Measurements from ENCODE around the gene XBP1. TPM values are rescaled to one million over a fixed set of nuclear protein-coding genes. Genes with fewer than 3 reads are reported as not detected.
"Not testable (repeated sequence)": the region's sequence is repeated elsewhere in the genome, so short reads cannot be mapped to it uniquely, and the experiment has no call there.

The XBP1 gene
- polyA plus RNA-seq, 1 of the 3 experiments (the other 2 are of a cell fraction) = 55.6 TPM

DNA sequence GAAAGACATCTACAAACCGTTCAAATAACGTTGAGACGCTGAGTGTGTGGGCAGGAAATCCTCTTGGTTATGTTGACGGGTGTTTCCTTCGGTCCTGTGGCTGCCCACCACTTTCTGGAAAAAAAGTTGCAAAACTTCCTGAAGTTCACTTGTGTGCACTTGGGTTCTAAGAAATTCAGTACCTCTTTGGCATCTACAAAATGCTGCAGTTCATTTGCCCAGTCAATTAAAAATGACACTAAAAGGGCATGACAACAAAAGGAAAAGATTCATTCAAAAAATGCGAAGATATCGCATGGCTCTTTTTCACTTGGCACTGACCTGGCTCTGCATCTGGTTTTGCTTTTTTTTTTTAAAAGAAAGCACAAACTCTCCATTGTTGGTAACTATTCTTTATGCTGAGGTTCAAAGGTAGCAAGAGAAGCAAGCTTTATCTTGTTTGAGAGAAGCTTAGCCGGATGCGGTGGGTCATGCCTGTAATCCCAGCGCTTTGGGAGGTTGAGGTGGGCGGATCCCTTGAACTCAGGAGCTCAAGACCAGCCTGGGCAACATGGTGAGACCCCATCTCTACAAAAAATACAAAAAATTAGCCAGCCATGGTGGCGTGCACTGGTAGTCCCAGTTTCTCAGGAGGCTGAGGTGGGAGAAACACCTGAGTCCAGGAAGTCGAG lies 10.6 kb upstream of the XBP1 start (continued):
- TF ChIP-seq, protein P1, sequence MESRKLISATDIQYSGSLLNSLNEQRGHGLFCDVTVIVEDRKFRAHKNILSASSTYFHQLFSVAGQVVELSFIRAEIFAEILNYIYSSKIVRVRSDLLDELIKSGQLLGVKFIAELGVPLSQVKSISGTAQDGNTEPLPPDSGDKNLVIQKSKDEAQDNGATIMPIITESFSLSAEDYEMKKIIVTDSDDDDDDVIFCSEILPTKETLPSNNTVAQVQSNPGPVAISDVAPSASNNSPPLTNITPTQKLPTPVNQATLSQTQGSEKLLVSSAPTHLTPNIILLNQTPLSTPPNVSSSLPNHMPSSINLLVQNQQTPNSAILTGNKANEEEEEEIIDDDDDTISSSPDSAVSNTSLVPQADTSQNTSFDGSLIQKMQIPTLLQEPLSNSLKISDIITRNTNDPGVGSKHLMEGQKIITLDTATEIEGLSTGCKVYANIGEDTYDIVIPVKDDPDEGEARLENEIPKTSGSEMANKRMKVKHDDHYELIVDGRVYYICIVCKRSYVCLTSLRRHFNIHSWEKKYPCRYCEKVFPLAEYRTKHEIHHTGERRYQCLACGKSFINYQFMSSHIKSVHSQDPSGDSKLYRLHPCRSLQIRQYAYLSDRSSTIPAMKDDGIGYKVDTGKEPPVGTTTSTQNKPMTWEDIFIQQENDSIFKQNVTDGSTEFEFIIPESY (IDR thresholded peaks at IDR 0.05; ENCODE audit: borderline replicate concordance, low read depth) = no peak

DNA sequence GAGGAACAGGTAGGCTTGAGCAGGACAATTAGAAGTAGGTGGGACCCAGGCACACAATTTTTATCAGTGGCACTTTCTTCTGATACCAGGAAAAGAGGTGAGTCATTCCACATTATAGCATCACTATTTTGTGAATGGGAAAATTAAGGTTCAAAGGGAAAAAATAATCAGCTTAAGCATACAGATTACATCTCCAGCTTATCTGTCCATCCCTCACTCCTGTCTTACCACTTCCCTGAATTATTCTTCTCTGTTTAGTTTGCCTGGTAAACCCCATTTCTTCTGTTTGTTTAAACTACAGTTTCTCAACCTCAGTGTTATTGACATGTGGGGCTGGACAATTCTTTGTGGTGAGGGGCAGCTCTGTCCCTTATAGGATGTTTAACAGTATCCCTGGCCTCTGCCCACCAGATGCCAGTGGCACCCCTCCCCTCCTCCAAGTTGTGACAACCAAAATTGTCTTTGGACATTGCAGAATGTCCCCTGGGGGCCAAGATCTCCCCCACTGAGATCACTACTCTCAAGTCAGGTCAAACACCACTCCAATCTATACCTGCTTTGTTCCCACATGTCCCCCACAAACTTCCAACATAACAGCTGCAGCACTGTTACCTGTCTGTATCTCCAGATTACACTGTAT lies 8.5 kb upstream of the XBP1 start:
- no peak for DNase-seq
- no peak overlapping the region for H3K27ac ChIP-seq (ENCODE audit: low read depth in 2 of 2, low read length in 1 of 2)
- ChIA-PET CTCF (interaction anchor here (0.6 to 2.0 kb wide), 3 partner anchors 8 to 751 kb away, joined by 3 to 4 read pairs (median 3); partner anchors contain the start of gene XBP1), POLR2A (interaction anchor here (1.0 kb wide), 1 partner anchor 8 kb away, joined by 4 read pairs; the partner anchor contains the start of gene XBP1)
- no peak overlapping the region for H3K9ac ChIP-seq
- no peaks in the 10 kb centered on the region for H3K9me2 ChIP-seq
- H3K9me3 ChIP-seq = no peaks in the 10 kb centered on the region
- no peaks in the 10 kb centered on the region for H3K27me3 ChIP-seq (ENCODE audit: insufficient read depth)
- no peaks in the 10 kb centered on the region for H3F3A ChIP-seq (replicated peaks; ENCODE audit: insufficient read depth)
- H3K36me3 ChIP-seq (replicated peaks in 1 of 2; ENCODE audit: control insufficient read depth in 1 of 2, insufficient read depth in 2 of 2, low read length in 1 of 2) = peaks cover 0 to 1% of the 10 kb centered on the region in 2 experiments
- no peaks in the 10 kb centered on the region for H4K20me1 ChIP-seq (ENCODE audit: insufficient read depth)
- no peak overlapping the region for H3K4me3 ChIP-seq (ENCODE audit: low read depth in 2 of 2, low read length in 1 of 2)
- H3K4me2 ChIP-seq = no peak overlapping the region
- H3K79me2 ChIP-seq (ENCODE audit: insufficient read depth) = no peaks in the 10 kb centered on the region
- no peak for TF ChIP-seq NRF1 (IDR thresholded peaks at IDR 0.05; ENCODE audit: low read depth, low read length)
- TF ChIP-seq, protein P2, sequence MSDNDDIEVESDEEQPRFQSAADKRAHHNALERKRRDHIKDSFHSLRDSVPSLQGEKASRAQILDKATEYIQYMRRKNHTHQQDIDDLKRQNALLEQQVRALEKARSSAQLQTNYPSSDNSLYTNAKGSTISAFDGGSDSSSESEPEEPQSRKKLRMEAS (IDR thresholded peaks at IDR 0.05; ENCODE audit: low read depth) = no peak
- TF ChIP-seq SMC3 (IDR thresholded peaks at IDR 0.05; ENCODE audit: low read depth, low read length) = no peak
- TF ChIP-seq, protein P3, sequence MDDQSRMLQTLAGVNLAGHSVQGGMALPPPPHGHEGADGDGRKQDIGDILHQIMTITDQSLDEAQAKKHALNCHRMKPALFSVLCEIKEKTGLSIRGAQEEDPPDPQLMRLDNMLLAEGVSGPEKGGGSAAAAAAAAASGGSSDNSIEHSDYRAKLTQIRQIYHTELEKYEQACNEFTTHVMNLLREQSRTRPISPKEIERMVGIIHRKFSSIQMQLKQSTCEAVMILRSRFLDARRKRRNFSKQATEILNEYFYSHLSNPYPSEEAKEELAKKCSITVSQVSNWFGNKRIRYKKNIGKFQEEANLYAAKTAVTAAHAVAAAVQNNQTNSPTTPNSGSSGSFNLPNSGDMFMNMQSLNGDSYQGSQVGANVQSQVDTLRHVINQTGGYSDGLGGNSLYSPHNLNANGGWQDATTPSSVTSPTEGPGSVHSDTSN (IDR thresholded peaks at IDR 0.05) = no peak
- TF ChIP-seq TEAD4 (IDR thresholded peaks at IDR 0.05; ENCODE audit: borderline replicate concordance, insufficient read depth) = no peak
- no peak for TF ChIP-seq TAF1 (IDR thresholded peaks at IDR 0.05; ENCODE audit: borderline replicate concordance, low read depth, low read length)
- TF ChIP-seq YY1 (IDR thresholded peaks at IDR 0.05; ENCODE audit: low read depth) = no peak
- no peak for TF ChIP-seq NFIC (IDR thresholded peaks at IDR 0.05; ENCODE audit: borderline replicate concordance)
- TF ChIP-seq, protein P4, sequence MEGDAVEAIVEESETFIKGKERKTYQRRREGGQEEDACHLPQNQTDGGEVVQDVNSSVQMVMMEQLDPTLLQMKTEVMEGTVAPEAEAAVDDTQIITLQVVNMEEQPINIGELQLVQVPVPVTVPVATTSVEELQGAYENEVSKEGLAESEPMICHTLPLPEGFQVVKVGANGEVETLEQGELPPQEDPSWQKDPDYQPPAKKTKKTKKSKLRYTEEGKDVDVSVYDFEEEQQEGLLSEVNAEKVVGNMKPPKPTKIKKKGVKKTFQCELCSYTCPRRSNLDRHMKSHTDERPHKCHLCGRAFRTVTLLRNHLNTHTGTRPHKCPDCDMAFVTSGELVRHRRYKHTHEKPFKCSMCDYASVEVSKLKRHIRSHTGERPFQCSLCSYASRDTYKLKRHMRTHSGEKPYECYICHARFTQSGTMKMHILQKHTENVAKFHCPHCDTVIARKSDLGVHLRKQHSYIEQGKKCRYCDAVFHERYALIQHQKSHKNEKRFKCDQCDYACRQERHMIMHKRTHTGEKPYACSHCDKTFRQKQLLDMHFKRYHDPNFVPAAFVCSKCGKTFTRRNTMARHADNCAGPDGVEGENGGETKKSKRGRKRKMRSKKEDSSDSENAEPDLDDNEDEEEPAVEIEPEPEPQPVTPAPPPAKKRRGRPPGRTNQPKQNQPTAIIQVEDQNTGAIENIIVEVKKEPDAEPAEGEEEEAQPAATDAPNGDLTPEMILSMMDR (IDR thresholded peaks at IDR 0.05) = no peak
- no peak for TF ChIP-seq GATA2 (CRISPR knock-in tag; IDR thresholded peaks at IDR 0.05)
- TF ChIP-seq FOXJ3 (CRISPR knock-in tag; IDR thresholded peaks at IDR 0.05) = no peak
- no peak for TF ChIP-seq ELF1 (IDR thresholded peaks at IDR 0.05)
- no peak for TF ChIP-seq SIN3A (IDR thresholded peaks at IDR 0.05; ENCODE audit: borderline replicate concordance, low read depth, low read length)
- H3K4me1 ChIP-seq (ENCODE audit: control insufficient read depth in 1 of 2, insufficient read depth in 2 of 2, low read depth in 1 of 2, low read length in 1 of 2) = no peaks in the 10 kb centered on the region
- H2AFZ ChIP-seq (ENCODE audit: low read depth) = no peak overlapping the region

DNA sequence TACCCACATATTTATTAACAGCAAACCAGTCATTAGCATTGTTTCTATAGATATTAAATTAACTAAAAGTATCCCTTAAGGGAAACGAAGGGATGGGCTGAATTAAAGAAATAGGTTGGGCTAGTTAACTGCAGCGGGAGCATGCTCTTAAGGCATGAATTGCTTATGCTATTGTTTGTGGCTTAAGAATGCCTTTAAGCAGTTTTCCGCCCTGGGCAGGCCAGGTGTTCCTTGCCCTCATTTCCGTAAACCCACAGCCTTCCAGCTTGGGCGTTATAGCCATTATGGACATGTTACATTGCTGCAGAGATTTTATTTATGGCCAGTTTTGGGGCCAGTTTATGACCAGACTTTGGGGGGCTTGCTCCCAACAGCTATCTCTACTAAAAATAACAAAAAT lies 5.1 kb upstream of the XBP1 start:
- H3K9ac ChIP-seq; H3K27me3 ChIP-seq (ENCODE audit: insufficient read depth); H3K9me3 ChIP-seq; H3K27ac ChIP-seq (ENCODE audit: low read depth in 2 of 2, low read length in 1 of 2); H3K4me2 ChIP-seq; H3K4me3 ChIP-seq (ENCODE audit: low read depth in 2 of 2, low read length in 1 of 2); H3K4me1 ChIP-seq (ENCODE audit: control insufficient read depth in 1 of 2, insufficient read depth in 2 of 2, low read depth in 1 of 2, low read length in 1 of 2); H3K36me3 ChIP-seq (replicated peaks in 1 of 2; ENCODE audit: control insufficient read depth in 1 of 2, insufficient read depth in 2 of 2, low read length in 1 of 2); H3K79me2 ChIP-seq (ENCODE audit: insufficient read depth); POLR2A ChIA-PET; H3K9me2 ChIP-seq; DNase-seq; CTCF ChIA-PET; H4K20me1 ChIP-seq (ENCODE audit: insufficient read depth); H2AFZ ChIP-seq (ENCODE audit: low read depth): not testable (repeated sequence)
- peaks cover 18% of the 10 kb centered on the region for H3F3A ChIP-seq (replicated peaks; ENCODE audit: insufficient read depth)
- 98% methylated on average over 5 of the region's 5 CpGs for WGBS (ENCODE audit: low lambda C conversion rate)
